ENCODE measurements around the gene MAGI2. TPM values are rescaled to one million over a fixed set of nuclear protein-coding genes. Genes with fewer than 3 reads are reported as not detected.

MAGI2 gene
- total and polyA plus RNA-seq, 2 of the 13 experiments (the other 11 are each of a cell fraction or from before 2014, with no cell fraction given): 1.5 to 3.8 TPM

GRCh38 chr7:78189762-78190161, 1263.7 kb downstream of the MAGI2 start:
- H3K27me3 ChIP-seq (ENCODE audit: control insufficient read depth in 1 of 2, insufficient read depth in 2 of 2, low read length in 2 of 2): no peaks in the 10 kb centered on the region
- H3K36me3 ChIP-seq (replicated peaks in 1 of 2; ENCODE audit: control insufficient read depth in 1 of 2, insufficient read depth in 2 of 2, low read length in 2 of 2): no peaks in the 10 kb centered on the region
- no peaks in the 10 kb centered on the region for H4K20me1 ChIP-seq (ENCODE audit: insufficient read depth, low read length)
- H3K4me3 ChIP-seq (replicated peaks in 1 of 3; ENCODE audit: insufficient read depth in 1 of 3, low read depth in 2 of 3, low read length in 3 of 3): no peak overlapping the region
- ChIA-PET CTCF (ENCODE audit: low intra/inter-chr PET ratio, low total read pairs) (no interaction called here), POLR2A (no interaction called here)
- intact Hi-C loops (cut with micrococcal nuclease; ENCODE audit: unreplicated experiment) (no loop called here), in situ Hi-C loops (cut with HindIII; ENCODE audit: extremely low pct_ligation_motif_present, low pct_unique_long_range_greater_than_20kb) (no loop called here)
- H3K9me3 ChIP-seq (ENCODE audit: low read length): no peaks in the 10 kb centered on the region
- H3K4me1 ChIP-seq (ENCODE audit: insufficient read depth, low read length): no peaks in the 10 kb centered on the region
- no peak for ATAC-seq
- H3K9ac ChIP-seq (ENCODE audit: insufficient read depth, low read depth, low read length): no peak overlapping the region
- DNase-seq (ENCODE audit: low spot score): no peak
- no peak overlapping the region for H2AFZ ChIP-seq (ENCODE audit: low read length)
- FAIRE-seq: no peak
- no peak for TF ChIP-seq ZNF878 (CRISPR knock-in tag; IDR thresholded peaks at IDR 0.05)
- no peak for TF ChIP-seq RBM39 (IDR thresholded peaks at IDR 0.05; ENCODE audit: low read depth, low read length, poor library complexity, severe bottlenecking)
- no peak for TF ChIP-seq ZNF414 (CRISPR knock-in tag; IDR thresholded peaks at IDR 0.05)
- no peak for TF ChIP-seq ZBTB34 (CRISPR knock-in tag; IDR thresholded peaks at IDR 0.05)
- TF ChIP-seq FOXP1 (IDR thresholded peaks at IDR 0.05): no peak
- TF ChIP-seq FOXP1 (CRISPR knock-in tag; IDR thresholded peaks at IDR 0.05): no peak
- no peak for TF ChIP-seq ZFP41 (CRISPR knock-in tag; IDR thresholded peaks at IDR 0.05; ENCODE audit: borderline replicate concordance)
- TF ChIP-seq ZNF207 (IDR thresholded peaks at IDR 0.05; ENCODE audit: borderline replicate concordance): no peak
- no peak for TF ChIP-seq MBD4 (IDR thresholded peaks at IDR 0.05; ENCODE audit: borderline replicate concordance, low read length)
- TF ChIP-seq HMGXB4 (CRISPR knock-in tag; IDR thresholded peaks at IDR 0.05; ENCODE audit: borderline replicate concordance in 1 of 2, low read depth in 1 of 2): no peak
- TF ChIP-seq USF2 (IDR thresholded peaks at IDR 0.05; ENCODE audit: low read depth, low read length): no peak
- TF ChIP-seq USF2 (CRISPR knock-in tag; IDR thresholded peaks at IDR 0.05; ENCODE audit: borderline replicate concordance): no peak
- no peak for TF ChIP-seq CBX5 (CRISPR knock-in tag; IDR thresholded peaks at IDR 0.05; ENCODE audit: borderline replicate concordance)
- TF ChIP-seq ZNF543 (CRISPR knock-in tag; IDR thresholded peaks at IDR 0.05): no peak
- TF ChIP-seq LBX2 (CRISPR knock-in tag; IDR thresholded peaks at IDR 0.05; ENCODE audit: borderline replicate concordance): no peak
- no peak for TF ChIP-seq ZNF562 (CRISPR knock-in tag; IDR thresholded peaks at IDR 0.05; ENCODE audit: borderline replicate concordance)
- no peak for TF ChIP-seq SRSF9 (IDR thresholded peaks at IDR 0.05; ENCODE audit: borderline replicate concordance, insufficient read depth, low read depth, low read length, poor library complexity, severe bottlenecking)
- no peak for TF ChIP-seq PTBP1 (IDR thresholded peaks at IDR 0.05; ENCODE audit: low read depth, low read length, poor library complexity, severe bottlenecking)
- TF ChIP-seq FOSL2 (CRISPR knock-in tag; IDR thresholded peaks at IDR 0.05): no peak
- no peak for TF ChIP-seq SP1 (IDR thresholded peaks at IDR 0.05)
- TF ChIP-seq SP1 (CRISPR knock-in tag; IDR thresholded peaks at IDR 0.05): no peak
- H3K79me2 ChIP-seq (ENCODE audit: insufficient read depth, low read length): no peaks in the 10 kb centered on the region
- no TSS peak for BruUV-seq (replicated peaks)
- H3K4me2 ChIP-seq (ENCODE audit: low read depth, low read length): no peak overlapping the region
- no peak overlapping the region for H3K27ac ChIP-seq (ENCODE audit: extremely low read length, insufficient read depth, low read length)
